ENCODE data around the gene PRDM11. TPM values are rescaled to one million over a fixed set of nuclear protein-coding genes. Genes with fewer than 3 reads are reported as not detected.

The PRDM11 gene
- total and polyA plus RNA-seq, 4 donors = 3.7 to 35.1 (median 14.1) TPM

- H3K4me3 ChIP-seq = no peak overlapping the region
- WGBS, 2 donors = 74 to 75% methylated on average over 2 of the region's 2 CpGs
- H3K9me3 ChIP-seq (ENCODE audit: control insufficient read depth in 4 of 4, insufficient read depth in 3 of 4, low read length in 3 of 4) = no peaks in the 10 kb centered on the region
- no peaks in the 10 kb centered on the region for H3K36me3 ChIP-seq (ENCODE audit: control insufficient read depth in 4 of 4, insufficient read depth in 4 of 4, low read length in 4 of 4)
- no peak overlapping the region for H3K27ac ChIP-seq (ENCODE audit: low read depth in 1 of 2, low read length in 1 of 2)
- peaks cover 0 to 8% (median 3%) of the 10 kb centered on the region in 5 donors for H3K4me1 ChIP-seq (ENCODE audit: control insufficient read depth in 5 of 5, insufficient read depth in 5 of 5, low read length in 5 of 5)
- DNase-seq (no peak), ATAC-seq (ENCODE audit: insufficient read depth, low FRiP score) (no peak)
- peaks cover 0 to 4% (median 2%) of the 10 kb centered on the region in 3 donors for H3K27me3 ChIP-seq (ENCODE audit: control insufficient read depth in 3 of 3, insufficient read depth in 3 of 3, low read length in 2 of 3)
- H3K9ac ChIP-seq (ENCODE audit: insufficient read depth in 1 of 2, low read length in 2 of 2) = no peak overlapping the region
- no peak for TF ChIP-seq CTCF (IDR thresholded peaks at IDR 0.05; ENCODE audit: control extremely low read depth, extremely low read depth)
Measured at GRCh38 chr11:45141631-45142030, 4.8 kb upstream of the PRDM11 start.

- TF ChIP-seq CTCF (IDR thresholded peaks at IDR 0.05; ENCODE audit: control extremely low read depth, extremely low read depth) = no peak
- DNase-seq (no peak), ATAC-seq (ENCODE audit: insufficient read depth, low FRiP score) (no peak)
- peaks cover 0 to 8% (median 3%) of the 10 kb centered on the region in 5 donors for H3K4me1 ChIP-seq (ENCODE audit: control insufficient read depth in 5 of 5, insufficient read depth in 5 of 5, low read length in 5 of 5)
- no peaks in the 10 kb centered on the region for H3K9me3 ChIP-seq (ENCODE audit: control insufficient read depth in 4 of 4, insufficient read depth in 3 of 4, low read length in 3 of 4)
- no peak overlapping the region for H3K4me3 ChIP-seq
- H3K27ac ChIP-seq (ENCODE audit: low read depth in 1 of 2, low read length in 1 of 2) = no peak overlapping the region
- H3K36me3 ChIP-seq (ENCODE audit: control insufficient read depth in 4 of 4, insufficient read depth in 4 of 4, low read length in 4 of 4) = no peaks in the 10 kb centered on the region
- H3K9ac ChIP-seq (ENCODE audit: insufficient read depth in 1 of 2, low read length in 2 of 2) = no peak overlapping the region
- 83 to 87% methylated on average over 4 of the region's 4 CpGs for WGBS, 2 donors
- peaks cover 0 to 4% (median 2%) of the 10 kb centered on the region in 3 donors for H3K27me3 ChIP-seq (ENCODE audit: control insufficient read depth in 3 of 3, insufficient read depth in 3 of 3, low read length in 2 of 3)
Measured at GRCh38 chr11:45142241-45143055, 4.0 kb upstream of the PRDM11 start.

- no peak for TF ChIP-seq CTCF (IDR thresholded peaks at IDR 0.05; ENCODE audit: control extremely low read depth, extremely low read depth)
- Histone ChIP-seq H3K27me3 (ENCODE audit: control insufficient read depth in 3 of 3, insufficient read depth in 3 of 3, low read length in 2 of 3) (no peaks in the 10 kb centered on the region), H3K9me3 (ENCODE audit: control insufficient read depth in 4 of 4, insufficient read depth in 3 of 4, low read length in 3 of 4) (no peaks in the 10 kb centered on the region), H3K27ac (ENCODE audit: low read depth in 1 of 2, low read length in 1 of 2) (no peak overlapping the region), H3K36me3 (ENCODE audit: control insufficient read depth in 4 of 4, insufficient read depth in 4 of 4, low read length in 4 of 4) (no peaks in the 10 kb centered on the region), H3K9ac (ENCODE audit: insufficient read depth in 1 of 2, low read length in 2 of 2) (no peak overlapping the region), H3K4me1 (ENCODE audit: control insufficient read depth in 5 of 5, insufficient read depth in 5 of 5, low read length in 5 of 5) (peaks cover 4 to 18% (median 10%) of the 10 kb centered on the region in 5 donors), H3K4me3 (no peak overlapping the region)
- 96 to 100% methylated on average over 2 of the region's 2 CpGs for WGBS, 2 donors
- DNase-seq = no peak
- no peak for ATAC-seq (ENCODE audit: insufficient read depth, low FRiP score)
Measured at GRCh38 chr11:45143494-45143893, 2.9 kb upstream of the PRDM11 start.
